ENCODE results near the gene STMP1. TPM values are rescaled to one million over a fixed set of nuclear protein-coding genes. Genes with fewer than 3 reads are reported as not detected.
A peak's percentile ranks its signal among the peaks of the same experiment; 100 is the strongest.

Gene STMP1
- total RNA-seq, 5 donors from 2014 or later (not counting 1 experiment from before 2014, with no cell fraction given), result 15.2 to 23.0 (median 21.5) TPM

- Histone ChIP-seq H3K4me3 (ENCODE audit: control insufficient read depth in 1 of 2, extremely low read depth in 1 of 2, low read length in 1 of 2) (peak overlapping the region; percentile 88 to 93), H3K27ac (ENCODE audit: low read length) (peak overlapping the region; percentile 71), H3K4me1 (ENCODE audit: control insufficient read depth in 1 of 2, extremely low read depth in 1 of 2, insufficient read depth in 2 of 2, low read length in 2 of 2) (peaks cover 0 to 19% of the 10 kb centered on the region in 2 experiments), H3K9me3 (no peaks in the 10 kb centered on the region), H3K36me3 (ENCODE audit: control insufficient read depth in 2 of 2, extremely low read depth in 1 of 2, insufficient read depth in 1 of 2, low read length in 1 of 2) (peaks cover 0 to 2% of the 10 kb centered on the region in 2 donors), H3K27me3 (replicated peaks in 1 of 2; ENCODE audit: control insufficient read depth in 2 of 2, extremely low read depth in 1 of 2, insufficient read depth in 2 of 2, low read length in 1 of 2) (no peaks in the 10 kb centered on the region)
- POLR2A ChIA-PET, result interaction anchor here in 1 of 2 donors (0.5 to 0.9 kb wide), 2 partner anchors 150 to 514 kb away, joined by 3 read pairs; partner anchors contain the start of gene TMEM140
- 69% methylated on average over 10 of the region's 14 CpGs for WGBS (ENCODE audit: insufficient coverage)
- H3K4me3 Mint-ChIP-seq, result peak overlapping the region; percentile 90 to 97 (median 93)
- ATAC-seq (replicated peaks in 1 of 4) (peak; percentile 4 to 15 (median 6)), DNase-seq (no peak)
- H3K36me3 Mint-ChIP-seq, result peaks cover 5% of the 10 kb centered on the region
- CTCF ChIA-PET, result interaction anchor here (0.5 to 2.0 kb wide), 6 partner anchors 16 to 1337 kb away, joined by 3 to 13 read pairs (median 6); partner anchors contain the start of gene NUP205 (in 1 of the 2)
- H3K4me1 Mint-ChIP-seq, result peaks cover 39 to 43% (median 41%) of the 10 kb centered on the region in 3 donors
- peak overlapping the region; percentile 81 to 91 for H3K27ac Mint-ChIP-seq
- no peaks in the 10 kb centered on the region for H3K27me3 Mint-ChIP-seq
- H3K9me3 Mint-ChIP-seq, result no peaks in the 10 kb centered on the region
Measured at GRCh38 chr7:135661311-135662122, 797 bp upstream of the STMP1 start.

GRCh38 chr7:135662123-135662372, 266 bp upstream of the STMP1 start:
- H3K27ac ChIP-seq (ENCODE audit: low read length), result peak overlapping the region; percentile 71
- peaks cover 0 to 2% of the 10 kb centered on the region in 2 donors for H3K36me3 ChIP-seq (ENCODE audit: control insufficient read depth in 2 of 2, extremely low read depth in 1 of 2, insufficient read depth in 1 of 2, low read length in 1 of 2)
- WGBS (ENCODE audit: insufficient coverage), result 7% methylated on average over 17 of the region's 17 CpGs
- ATAC-seq (replicated peaks in 1 of 4) (no peak), DNase-seq (peak in 1 of 35 experiments; percentile 8)
- no peaks in the 10 kb centered on the region for H3K9me3 Mint-ChIP-seq
- H3K27me3 Mint-ChIP-seq, result no peaks in the 10 kb centered on the region
- POLR2A ChIA-PET, result interaction anchor here in 1 of 2 donors (0.5 to 0.9 kb wide), 2 partner anchors 151 to 515 kb away, joined by 3 read pairs; partner anchors contain the start of gene TMEM140
- H3K36me3 Mint-ChIP-seq, result peaks cover 9% of the 10 kb centered on the region
- no peaks in the 10 kb centered on the region for H3K9me3 ChIP-seq
- H3K4me1 Mint-ChIP-seq, result peaks cover 44 to 47% (median 45%) of the 10 kb centered on the region in 3 donors
- H3K4me3 Mint-ChIP-seq, result peak overlapping the region; percentile 90 to 97 (median 93)
- H3K4me3 ChIP-seq (ENCODE audit: control insufficient read depth in 1 of 2, extremely low read depth in 1 of 2, low read length in 1 of 2), result peak overlapping the region; percentile 88 to 93
- no peaks in the 10 kb centered on the region for H3K27me3 ChIP-seq (replicated peaks in 1 of 2; ENCODE audit: control insufficient read depth in 2 of 2, extremely low read depth in 1 of 2, insufficient read depth in 2 of 2, low read length in 1 of 2)
- CTCF ChIA-PET, result interaction anchor here (0.5 to 2.0 kb wide), 6 partner anchors 11 to 1337 kb away, joined by 3 to 13 read pairs (median 4); no protein-coding TSS in a partner anchor
- H3K27ac Mint-ChIP-seq, result peak overlapping the region; percentile 81 to 91
- H3K4me1 ChIP-seq (ENCODE audit: control insufficient read depth in 1 of 2, extremely low read depth in 1 of 2, insufficient read depth in 2 of 2, low read length in 2 of 2), result peaks cover 0 to 19% of the 10 kb centered on the region in 2 experiments

DNA sequence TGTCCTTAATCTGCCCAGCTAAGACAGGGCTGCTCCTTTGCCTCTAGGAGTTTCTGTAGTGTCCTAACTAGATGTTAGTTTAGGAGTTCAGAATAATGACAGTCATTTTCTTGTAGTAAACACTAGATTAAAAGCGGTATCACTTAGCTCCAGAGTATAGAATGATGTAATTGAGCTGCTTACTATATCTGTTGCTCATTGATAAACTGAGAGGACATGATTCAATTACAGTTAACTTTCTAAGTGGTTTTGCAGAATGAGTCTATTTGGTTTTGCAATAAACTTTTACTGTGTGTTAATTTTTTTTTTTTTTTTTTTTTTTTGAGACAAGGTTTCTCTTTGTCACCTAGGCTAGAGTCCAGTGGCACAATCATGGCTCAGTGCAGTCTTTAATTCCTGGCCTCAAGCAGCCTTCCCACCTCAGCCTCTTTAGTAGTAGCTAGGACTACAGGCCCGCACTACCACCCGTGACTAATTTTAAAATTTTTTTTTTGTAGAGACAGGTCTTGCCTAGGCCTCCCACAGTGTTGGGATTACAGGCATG, 1.8 kb downstream of the STMP1 start:
- Mint-ChIP-seq H3K4me1 (peaks cover 47 to 60% (median 56%) of the 10 kb centered on the region in 3 donors), H3K36me3 (peaks cover 23% of the 10 kb centered on the region), H3K9me3 (no peaks in the 10 kb centered on the region), H3K4me3 (peak overlapping the region; percentile 68 to 97 (median 90)), H3K27ac (peak overlapping the region in 1 of 2 donors; percentile 22), H3K27me3 (no peaks in the 10 kb centered on the region)
- H3K9me3 ChIP-seq, result no peaks in the 10 kb centered on the region
- CTCF ChIA-PET, result interaction anchor here (0.5 to 1.7 kb wide), 7 partner anchors 9 to 1349 kb away, joined by 3 to 5 read pairs (median 3); no protein-coding TSS in a partner anchor
- peaks cover 0 to 19% of the 10 kb centered on the region in 2 experiments for H3K4me1 ChIP-seq (ENCODE audit: control insufficient read depth in 1 of 2, extremely low read depth in 1 of 2, insufficient read depth in 2 of 2, low read length in 2 of 2)
- no peak for ATAC-seq (replicated peaks in 1 of 4)
- no peak overlapping the region for H3K4me3 ChIP-seq (ENCODE audit: control insufficient read depth in 1 of 2, extremely low read depth in 1 of 2, low read length in 1 of 2)
- WGBS (ENCODE audit: insufficient coverage), result no CpG with 5 or more reads among the region's 3 CpGs
- H3K27me3 ChIP-seq (replicated peaks in 1 of 2; ENCODE audit: control insufficient read depth in 2 of 2, extremely low read depth in 1 of 2, insufficient read depth in 2 of 2, low read length in 1 of 2), result no peaks in the 10 kb centered on the region
- no peak for DNase-seq
- no peak overlapping the region for H3K27ac ChIP-seq (ENCODE audit: low read length)
- H3K36me3 ChIP-seq (ENCODE audit: control insufficient read depth in 2 of 2, extremely low read depth in 1 of 2, insufficient read depth in 1 of 2, low read length in 1 of 2), result peaks cover 0 to 2% of the 10 kb centered on the region in 2 donors
- POLR2A ChIA-PET, result interaction anchor here (0.6 to 0.7 kb wide), 2 partner anchors 11 to 314 kb away, joined by 3 to 9 read pairs; no protein-coding TSS in a partner anchor

- Histone ChIP-seq H3K4me3 (ENCODE audit: control insufficient read depth in 1 of 2, extremely low read depth in 1 of 2, low read length in 1 of 2) (no peak overlapping the region), H3K27ac (ENCODE audit: low read length) (no peak overlapping the region), H3K27me3 (replicated peaks in 1 of 2; ENCODE audit: control insufficient read depth in 2 of 2, extremely low read depth in 1 of 2, insufficient read depth in 2 of 2, low read length in 1 of 2) (no peaks in the 10 kb centered on the region), H3K9me3 (no peaks in the 10 kb centered on the region), H3K36me3 (ENCODE audit: control insufficient read depth in 2 of 2, extremely low read depth in 1 of 2, insufficient read depth in 1 of 2, low read length in 1 of 2) (peaks cover 0 to 2% of the 10 kb centered on the region in 2 donors), H3K4me1 (ENCODE audit: control insufficient read depth in 1 of 2, extremely low read depth in 1 of 2, insufficient read depth in 2 of 2, low read length in 2 of 2) (peaks cover 0 to 19% of the 10 kb centered on the region in 2 experiments)
- peaks cover 56 to 69% (median 63%) of the 10 kb centered on the region in 3 donors for H3K4me1 Mint-ChIP-seq
- DNase-seq (no peak), ATAC-seq (replicated peaks in 1 of 4) (no peak)
- ChIA-PET POLR2A (interaction anchor here in 1 of 2 donors (0.5 kb wide), 1 partner anchor 92 kb away, joined by 3 read pairs; no protein-coding TSS in a partner anchor), CTCF (interaction anchor here (0.6 to 1.6 kb wide), 2 partner anchors 43 to 229 kb away, joined by 3 to 5 read pairs; no protein-coding TSS in a partner anchor)
- no peak overlapping the region for H3K27ac Mint-ChIP-seq
- H3K9me3 Mint-ChIP-seq, result no peaks in the 10 kb centered on the region
- H3K36me3 Mint-ChIP-seq, result peaks cover 23% of the 10 kb centered on the region
- H3K27me3 Mint-ChIP-seq, result no peaks in the 10 kb centered on the region
- WGBS (ENCODE audit: insufficient coverage), result no CpG with 5 or more reads among the region's 3 CpGs
- peak overlapping the region in 1 of 3 donors; percentile 30 for H3K4me3 Mint-ChIP-seq
Measured at GRCh38 chr7:135665042-135665441, 2.7 kb downstream of the STMP1 start.

DNA sequence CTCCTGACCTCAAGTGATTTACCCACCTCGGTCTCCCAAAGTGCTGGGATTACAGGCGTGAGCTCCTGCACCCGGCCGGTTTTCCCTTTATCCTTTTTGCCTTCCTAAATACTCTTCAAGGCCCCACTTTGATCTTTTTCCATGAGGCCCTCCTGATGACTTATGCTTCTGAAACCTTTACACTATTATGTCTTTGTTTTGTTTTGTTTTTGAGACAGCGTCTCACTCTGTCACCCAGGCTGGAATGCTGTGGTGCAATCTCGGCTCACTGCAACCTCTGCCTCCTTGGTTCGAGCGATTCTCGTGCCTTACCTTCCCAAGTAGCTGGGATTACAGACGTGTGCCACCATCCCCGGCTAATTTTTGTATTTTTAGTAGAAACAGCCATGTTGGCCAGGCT, 3.8 kb downstream of the STMP1 start:
- H3K4me3 Mint-ChIP-seq, result no peak overlapping the region
- Histone ChIP-seq H3K27ac (ENCODE audit: low read length) (no peak overlapping the region), H3K36me3 (ENCODE audit: control insufficient read depth in 2 of 2, extremely low read depth in 1 of 2, insufficient read depth in 1 of 2, low read length in 1 of 2) (peaks cover 0 to 2% of the 10 kb centered on the region in 2 donors), H3K27me3 (replicated peaks in 1 of 2; ENCODE audit: control insufficient read depth in 2 of 2, extremely low read depth in 1 of 2, insufficient read depth in 2 of 2, low read length in 1 of 2) (no peaks in the 10 kb centered on the region), H3K4me1 (ENCODE audit: control insufficient read depth in 1 of 2, extremely low read depth in 1 of 2, insufficient read depth in 2 of 2, low read length in 2 of 2) (peaks cover 0 to 19% of the 10 kb centered on the region in 2 experiments), H3K9me3 (no peaks in the 10 kb centered on the region), H3K4me3 (ENCODE audit: control insufficient read depth in 1 of 2, extremely low read depth in 1 of 2, low read length in 1 of 2) (no peak overlapping the region)
- POLR2A ChIA-PET, result no interaction called here
- no peak overlapping the region for H3K27ac Mint-ChIP-seq
- 95% methylated on average over 7 of the region's 11 CpGs for WGBS (ENCODE audit: insufficient coverage)
- H3K4me1 Mint-ChIP-seq, result peaks cover 63 to 75% (median 70%) of the 10 kb centered on the region in 3 donors
- no peaks in the 10 kb centered on the region for H3K27me3 Mint-ChIP-seq
- peaks cover 23% of the 10 kb centered on the region for H3K36me3 Mint-ChIP-seq
- ATAC-seq (replicated peaks in 1 of 4) (no peak), DNase-seq (no peak)
- CTCF ChIA-PET, result no interaction called here
- no peaks in the 10 kb centered on the region for H3K9me3 Mint-ChIP-seq

DNA sequence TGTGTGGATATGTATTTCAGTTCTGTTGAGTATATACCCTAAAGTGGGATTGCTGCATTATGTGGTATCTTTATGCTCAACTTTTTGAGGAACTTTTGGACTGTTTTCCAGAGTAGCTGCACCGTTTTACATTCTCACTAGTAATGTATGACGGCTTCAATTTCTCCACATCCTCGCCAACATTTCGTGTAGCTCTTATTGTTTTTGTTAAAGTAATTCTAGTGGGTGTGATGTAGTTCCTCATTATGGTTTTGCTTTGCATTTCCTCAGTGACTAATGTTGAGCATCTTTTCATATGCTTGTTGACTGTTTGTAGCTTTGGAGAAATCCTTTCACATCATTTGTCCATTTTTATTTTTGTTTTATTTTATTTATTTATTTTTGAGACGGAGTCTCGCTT, 4.5 kb downstream of the STMP1 start:
- Mint-ChIP-seq H3K27ac (no peak overlapping the region), H3K27me3 (no peaks in the 10 kb centered on the region), H3K36me3 (peaks cover 23% of the 10 kb centered on the region), H3K9me3 (no peaks in the 10 kb centered on the region), H3K4me1 (peaks cover 57 to 75% (median 70%) of the 10 kb centered on the region in 3 donors), H3K4me3 (no peak overlapping the region)
- WGBS (ENCODE audit: insufficient coverage), result 100% methylated on average over 1 of the region's 6 CpGs
- DNase-seq (no peak), ATAC-seq (replicated peaks in 1 of 4) (no peak)
- H3K27me3 ChIP-seq (replicated peaks in 1 of 2; ENCODE audit: control insufficient read depth in 2 of 2, extremely low read depth in 1 of 2, insufficient read depth in 2 of 2, low read length in 1 of 2), result no peaks in the 10 kb centered on the region
- peaks cover 0 to 2% of the 10 kb centered on the region in 2 donors for H3K36me3 ChIP-seq (ENCODE audit: control insufficient read depth in 2 of 2, extremely low read depth in 1 of 2, insufficient read depth in 1 of 2, low read length in 1 of 2)
- H3K27ac ChIP-seq (ENCODE audit: low read length), result no peak overlapping the region
- POLR2A ChIA-PET, result no interaction called here
- H3K4me1 ChIP-seq (ENCODE audit: control insufficient read depth in 1 of 2, extremely low read depth in 1 of 2, insufficient read depth in 2 of 2, low read length in 2 of 2), result peaks cover 0 to 16% of the 10 kb centered on the region in 2 experiments
- H3K9me3 ChIP-seq, result no peaks in the 10 kb centered on the region
- H3K4me3 ChIP-seq (ENCODE audit: control insufficient read depth in 1 of 2, extremely low read depth in 1 of 2, low read length in 1 of 2), result no peak overlapping the region
- CTCF ChIA-PET, result no interaction called here

Data from T-cell (primary cell).